C4-2B (cell line): Measurements from ENCODE around the gene NDE1.

Experiments used
- ZFX ChIP-seq: fragments of 450-650 bp; IDR thresholded peaks from 2 replicates; pipeline ENCODE4 v1.6.1; 2017
- TF ChIP-seq, protein P1 (sequence below): fragments of 450-650 bp; conservative IDR thresholded peaks from 2 replicates; pipeline ENCODE4 v1.5.1; 2017; ENCODE audit warnings: mild to moderate bottlenecking

DNA sequence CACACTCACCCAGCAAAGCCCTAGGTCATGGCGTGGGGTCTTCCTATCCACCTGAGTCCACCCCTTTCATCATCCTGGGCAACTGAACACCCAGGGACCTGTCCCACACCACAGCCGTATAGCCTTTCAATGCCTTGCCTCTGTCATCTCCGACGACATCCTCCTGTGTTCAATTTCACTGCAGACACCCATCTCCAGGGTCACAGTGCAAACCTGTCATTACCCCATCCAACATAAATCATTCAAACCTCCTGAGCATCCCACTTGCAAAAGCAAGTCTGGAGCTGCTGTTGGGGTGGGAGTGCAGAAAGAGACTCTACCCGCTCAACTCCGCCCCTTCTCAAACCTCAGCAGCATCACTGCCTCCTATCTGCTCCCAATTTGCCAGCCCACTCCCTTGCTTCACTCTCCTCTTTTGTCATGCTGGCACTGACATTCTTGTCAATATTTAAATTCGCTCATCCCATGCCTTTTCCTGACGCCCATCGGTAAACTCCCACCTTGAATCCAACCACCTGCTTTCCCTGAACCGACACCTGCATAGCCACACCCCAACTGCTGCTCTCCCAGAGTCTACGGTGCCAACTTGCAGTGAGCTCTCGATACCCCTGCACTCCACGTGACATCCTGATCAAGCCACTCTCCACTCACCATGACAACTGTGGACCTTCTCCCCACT lies 44.1 kb upstream of the NDE1 start:
- TF ChIP-seq, protein P1, sequence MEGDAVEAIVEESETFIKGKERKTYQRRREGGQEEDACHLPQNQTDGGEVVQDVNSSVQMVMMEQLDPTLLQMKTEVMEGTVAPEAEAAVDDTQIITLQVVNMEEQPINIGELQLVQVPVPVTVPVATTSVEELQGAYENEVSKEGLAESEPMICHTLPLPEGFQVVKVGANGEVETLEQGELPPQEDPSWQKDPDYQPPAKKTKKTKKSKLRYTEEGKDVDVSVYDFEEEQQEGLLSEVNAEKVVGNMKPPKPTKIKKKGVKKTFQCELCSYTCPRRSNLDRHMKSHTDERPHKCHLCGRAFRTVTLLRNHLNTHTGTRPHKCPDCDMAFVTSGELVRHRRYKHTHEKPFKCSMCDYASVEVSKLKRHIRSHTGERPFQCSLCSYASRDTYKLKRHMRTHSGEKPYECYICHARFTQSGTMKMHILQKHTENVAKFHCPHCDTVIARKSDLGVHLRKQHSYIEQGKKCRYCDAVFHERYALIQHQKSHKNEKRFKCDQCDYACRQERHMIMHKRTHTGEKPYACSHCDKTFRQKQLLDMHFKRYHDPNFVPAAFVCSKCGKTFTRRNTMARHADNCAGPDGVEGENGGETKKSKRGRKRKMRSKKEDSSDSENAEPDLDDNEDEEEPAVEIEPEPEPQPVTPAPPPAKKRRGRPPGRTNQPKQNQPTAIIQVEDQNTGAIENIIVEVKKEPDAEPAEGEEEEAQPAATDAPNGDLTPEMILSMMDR, result no peak
- no peak for TF ChIP-seq ZFX
